Activated CD4-positive, alpha-beta T cell treated with anti-CD3 and anti-CD28 coated beads for 36 hours (primary cell): ENCODE results near the gene OR51Q1. TPM values are rescaled to one million over a fixed set of nuclear protein-coding genes. Genes with fewer than 3 reads are reported as not detected.

Source experiments
- ATAC-seq: fragments of 200-7000 bp; cut with Tn5 transposase; one replicate; pipeline ENCODE4 v1.10.0; 2021; ENCODE audit warnings: mild to moderate bottlenecking, moderate library complexity
- CTCF ChIA-PET: fragments of 350-600 bp; sonication (Branson Sonifier 250); formaldehyde crosslinking; loops from one replicate; lab custom pipeline; 2021; ENCODE audit warnings: antibody characterized with exemption; lab: Charles Lee
- POLR2A ChIA-PET: fragments of 350-600 bp; sonication (Branson Sonifier 250); formaldehyde crosslinking; loops from one replicate; lab custom pipeline; 2021; ENCODE audit warnings: antibody characterized with exemption, inconsistent platforms; lab: Charles Lee
- DNase-seq: peaks from one replicate; pipeline ENCODE4 v3.0.0-alpha.2; 2020
- H3K27ac Mint-ChIP-seq: one replicate; pipeline ENCODE4 v1.8.0; 2021; ENCODE audit warnings: mixed read lengths
- H3K27me3 Mint-ChIP-seq: one replicate; pipeline ENCODE4 v1.8.0; 2021; ENCODE audit warnings: mixed read lengths
- H3K36me3 Mint-ChIP-seq: one replicate; pipeline ENCODE4 v1.8.0; 2021; ENCODE audit warnings: low read depth, mixed read lengths
- H3K4me1 Mint-ChIP-seq: one replicate; pipeline ENCODE4 v1.8.0; 2021; ENCODE audit warnings: mixed read lengths
- H3K4me3 Mint-ChIP-seq: one replicate; pipeline ENCODE4 v1.8.0; 2021; ENCODE audit warnings: mild to moderate bottlenecking, moderate library complexity, mixed read lengths
- H3K9me3 Mint-ChIP-seq: one replicate; pipeline ENCODE4 v1.8.0; 2021; ENCODE audit warnings: low read depth, mixed read lengths
- intact Hi-C, 2 experiments: fragments of 100-400 bp; cut with DNase I in 1 of 2; cut with micrococcal nuclease in 1 of 2; formaldehyde crosslinking; loops; one replicate each; pipeline versions ENCODE4 v1.14.2 to v1.15.1; 2022 to 2024; cut with DNase I, micrococcal nuclease
- total RNA-seq, 2 experiments: library from RNA; stranded (reverse); gene quantifications; one replicate each; pipeline ENCODE4 v1.2.3, GENCODE V29; 2021

OR51Q1 gene
- total RNA-seq, 2 experiments from 2014 or later = not detected

DNA sequence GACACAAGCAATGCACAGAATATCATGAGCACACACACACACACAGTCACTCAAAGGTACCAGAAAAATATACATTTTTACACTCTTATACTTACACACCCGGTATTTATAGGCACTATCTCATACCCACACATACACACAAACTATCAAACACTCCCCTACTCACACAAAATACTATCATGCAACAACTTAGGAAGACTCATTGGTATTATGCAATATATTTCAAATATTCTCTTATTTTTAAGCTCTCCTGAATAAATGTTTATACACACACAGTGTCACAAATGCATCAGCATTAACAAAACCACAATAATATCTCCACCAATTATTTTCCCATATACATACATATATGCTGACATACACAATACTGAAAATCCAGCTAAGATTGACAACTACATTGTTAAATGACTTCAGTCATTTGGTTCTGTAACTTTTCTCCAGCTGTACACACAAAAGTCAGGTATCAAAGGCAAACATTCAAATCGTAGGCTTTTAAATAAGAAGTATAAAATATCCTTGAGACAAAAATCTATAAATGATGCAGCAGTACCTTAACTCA, 22.0 kb downstream of the OR51Q1 start:
- ATAC-seq = no peak
- CTCF ChIA-PET = no interaction called here
- no peak for DNase-seq
- Mint-ChIP-seq H3K9me3 (no peaks in the 10 kb centered on the region), H3K27ac (no peak overlapping the region), H3K27me3 (peaks cover 13% of the 10 kb centered on the region), H3K36me3 (no peaks in the 10 kb centered on the region), H3K4me3 (no peak overlapping the region), H3K4me1 (no peaks in the 10 kb centered on the region)
- POLR2A ChIA-PET = no interaction called here
- intact Hi-C loops = no loop called here

DNA sequence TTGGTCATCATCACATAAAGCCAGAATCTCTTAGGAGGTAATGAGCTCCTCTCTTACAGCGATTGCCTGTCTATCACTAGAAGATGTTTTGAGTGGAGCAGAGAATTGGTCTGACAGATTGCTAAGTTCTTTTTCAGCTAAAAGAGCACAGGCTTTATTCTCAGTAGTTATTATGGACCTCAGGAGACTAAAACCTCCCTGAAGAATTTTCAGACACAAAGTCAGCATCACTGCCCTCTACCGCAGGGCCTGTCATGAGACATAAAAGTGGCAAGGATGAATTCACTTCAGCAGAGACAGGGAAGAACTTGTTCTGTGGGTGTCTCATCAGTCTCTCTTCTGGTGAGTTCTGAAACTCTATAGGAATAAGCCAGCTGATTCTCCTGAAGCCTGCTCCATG, 27.1 kb downstream of the OR51Q1 start, which contains the start of gene OR51I2:
OR51I2 (plus strand) TSS at position 301 of the 400 bp plus-strand sequence. CDS start 4,166 bp downstream, outside the sequence.
- H3K27me3 Mint-ChIP-seq = peaks cover 2% of the 10 kb centered on the region
- H3K4me1 Mint-ChIP-seq = no peaks in the 10 kb centered on the region
- no peaks in the 10 kb centered on the region for H3K36me3 Mint-ChIP-seq
- H3K27ac Mint-ChIP-seq = no peak within 1 kb of the TSS
- no peak for DNase-seq
- intact Hi-C loops = no loop called here
- ChIA-PET CTCF (no interaction called here), POLR2A (no interaction called here)
- no peak for ATAC-seq
- no peak within 1 kb of the TSS for H3K4me3 Mint-ChIP-seq
- H3K9me3 Mint-ChIP-seq = no peaks in the 10 kb centered on the region

DNA sequence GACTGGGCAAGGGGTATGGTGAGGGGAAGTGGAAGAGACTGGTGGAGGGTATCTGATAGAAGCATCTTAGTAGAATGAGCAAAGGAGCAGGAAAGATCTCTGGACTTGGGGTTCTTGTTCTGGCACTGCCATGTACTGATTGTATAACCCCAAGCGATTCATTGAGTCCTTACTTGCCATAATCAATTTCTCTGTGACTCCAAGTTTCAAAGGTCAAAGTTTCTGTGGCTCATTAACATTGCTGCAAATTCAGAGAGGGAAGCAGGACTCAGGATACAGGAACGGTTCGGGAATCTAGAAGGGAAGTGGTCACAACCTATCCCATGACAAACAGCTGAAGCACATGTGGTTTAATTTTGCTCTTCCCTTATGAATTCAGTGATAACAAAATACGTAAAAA, 27.5 kb downstream of the OR51Q1 start:
- Mint-ChIP-seq H3K36me3 (no peaks in the 10 kb centered on the region), H3K4me1 (no peaks in the 10 kb centered on the region), H3K4me3 (no peak overlapping the region), H3K27ac (no peak overlapping the region), H3K9me3 (no peaks in the 10 kb centered on the region), H3K27me3 (peaks cover 2% of the 10 kb centered on the region)
- intact Hi-C loops = no loop called here
- DNase-seq = no peak
- ChIA-PET CTCF (no interaction called here), POLR2A (no interaction called here)
- ATAC-seq = no peak

DNA sequence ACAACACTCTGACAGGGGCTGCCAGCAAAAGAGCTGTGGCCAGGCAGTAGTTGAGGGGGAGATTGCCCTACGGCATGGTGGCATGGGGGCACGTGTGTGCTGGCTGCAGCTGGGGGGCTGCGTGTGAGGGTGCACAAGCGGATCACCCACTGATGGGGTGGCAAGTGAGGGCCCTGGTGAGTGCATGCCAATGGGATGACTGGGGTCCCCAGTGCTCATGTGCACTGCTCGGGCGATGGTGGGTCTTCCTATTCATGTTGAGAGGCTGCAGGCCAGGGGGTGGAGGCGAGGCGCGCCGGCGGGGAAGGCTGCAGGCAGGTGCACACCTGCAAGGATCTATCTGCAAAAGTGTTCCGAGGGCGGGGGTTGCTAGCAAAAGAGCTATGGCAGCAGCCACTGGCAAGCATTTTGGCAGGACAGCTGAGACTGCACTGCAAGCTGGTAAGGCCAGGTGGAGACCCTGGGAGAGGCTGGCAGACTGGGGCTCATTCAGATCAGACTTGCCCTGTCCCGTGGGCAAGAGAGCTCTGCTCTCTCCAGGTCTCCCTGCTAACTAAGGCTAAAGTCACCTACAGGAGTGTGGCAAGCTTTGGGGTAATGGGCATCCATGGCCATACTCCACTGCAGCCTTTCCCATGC, 39.2 kb downstream of the OR51Q1 start:
- DNase-seq = no peak
- Mint-ChIP-seq H3K4me1 (no peaks in the 10 kb centered on the region), H3K27ac (no peak overlapping the region), H3K27me3 (no peaks in the 10 kb centered on the region), H3K4me3 (no peak overlapping the region), H3K9me3 (no peaks in the 10 kb centered on the region), H3K36me3 (no peaks in the 10 kb centered on the region)
- CTCF ChIA-PET = interaction anchor here (0.5 to 1.9 kb wide), 4 partner anchors 12 to 850 kb away, joined by 3 to 6 read pairs (median 3); no protein-coding TSS in a partner anchor
- intact Hi-C loops = no loop called here
- POLR2A ChIA-PET = no interaction called here
- ATAC-seq = no peak

DNA sequence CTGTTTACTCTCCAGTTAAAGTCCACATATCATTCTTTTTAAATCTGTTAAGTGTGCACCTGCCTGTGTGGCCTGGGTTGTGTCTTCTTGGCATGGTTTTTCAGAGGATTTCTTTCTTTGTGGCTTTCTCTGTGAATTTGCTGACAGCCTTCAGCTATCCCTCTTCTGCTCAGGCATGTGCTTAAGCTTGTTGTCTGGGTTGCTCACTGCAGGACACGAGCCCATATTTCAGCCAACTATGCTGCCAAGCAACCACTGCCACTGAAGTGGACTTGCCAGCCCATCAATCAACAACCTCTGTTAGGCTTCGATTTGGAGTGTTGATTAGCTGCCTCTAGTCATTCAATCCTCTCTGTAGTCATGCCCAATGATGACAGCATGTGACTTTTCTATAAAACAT, 45.6 kb downstream of the OR51Q1 start:
- ChIA-PET POLR2A (no interaction called here), CTCF (no interaction called here)
- Mint-ChIP-seq H3K4me1 (no peaks in the 10 kb centered on the region), H3K4me3 (no peak overlapping the region), H3K9me3 (no peaks in the 10 kb centered on the region), H3K27me3 (peaks cover 13% of the 10 kb centered on the region), H3K27ac (no peak overlapping the region), H3K36me3 (no peaks in the 10 kb centered on the region)
- no peak for DNase-seq
- ATAC-seq = no peak
- intact Hi-C loops = no loop called here

Other genes with a start within 250 kb of the OR51Q1 start
- gene OR51V1, start 221.4 kb upstream of the OR51Q1 start, total RNA-seq = not detected
- gene HBB, start 195.0 kb upstream of the OR51Q1 start, total RNA-seq = not detected
- not detected for gene HBD, start 187.6 kb upstream of the OR51Q1 start, total RNA-seq
- not detected for gene HBG1, start 172.3 kb upstream of the OR51Q1 start, total RNA-seq
- gene HBG2, start 167.3 kb upstream of the OR51Q1 start, total RNA-seq = not detected
- gene HBE1, start 152.2 kb upstream of the OR51Q1 start, total RNA-seq = not detected
- not detected for gene OR51B4, start 120.2 kb upstream of the OR51Q1 start, total RNA-seq
- gene OR51B2, start 97.8 kb upstream of the OR51Q1 start, total RNA-seq = not detected
- gene OR51B5, start 78.6 kb upstream of the OR51Q1 start, total RNA-seq = not detected
- gene OR51B6, start 70.6 kb upstream of the OR51Q1 start, total RNA-seq = not detected
- not detected for gene OR51M1, start 38.3 kb upstream of the OR51Q1 start, total RNA-seq
- gene OR51I1, start 19.4 kb downstream of the OR51Q1 start, total RNA-seq = not detected
- gene OR51I2, start 27.2 kb downstream of the OR51Q1 start, total RNA-seq = not detected
- not detected for gene OR52D1, start 66.6 kb downstream of the OR51Q1 start, total RNA-seq
- gene UBQLN3, start 87.8 kb downstream of the OR51Q1 start, total RNA-seq = not detected
- gene UBQLNL, start 94.6 kb downstream of the OR51Q1 start, total RNA-seq = under 1 TPM; 0.11 to 0.14 TPM
- gene OR52H1, start 126.4 kb downstream of the OR51Q1 start, total RNA-seq = not detected
- not detected for gene OR52B6, start 158.8 kb downstream of the OR51Q1 start, total RNA-seq
- under 1 TPM; 0.75 to 0.76 TPM for gene TRIM6, start 174.5 kb downstream of the OR51Q1 start, total RNA-seq
- gene TRIM34, start 202.9 kb downstream of the OR51Q1 start, total RNA-seq = 10 to 100 TPM; 10.4 to 11.8 TPM